MM.1S (cell line): ENCODE results near the gene XXYLT1.

Source experiments
- DNase-seq: peaks from one replicate; pipeline ENCODE4 v3.0.0-alpha.2; 2015
- H2AFZ ChIP-seq: fragments of 300-600 bp; sonication (generic); 2 replicates; pipeline ENCODE4 v1.6.0; 2016; ENCODE audit warnings: antibody characterized with exemption, low read length
- H3F3A ChIP-seq: fragments of 300-600 bp; sonication (generic); 2 replicates; pipeline ENCODE4 v1.6.1; 2016; ENCODE audit warnings: mild to moderate bottlenecking, antibody characterized with exemption, low read length, moderate library complexity, mixed read lengths; ENCODE audit not compliant: insufficient read depth
- H3K27ac ChIP-seq: fragments of 300-600 bp; sonication (generic); 2 replicates; pipeline ENCODE4 v1.5.1; 2016; ENCODE audit warnings: mild to moderate bottlenecking, low read length
- H3K27me3 ChIP-seq: fragments of 300-600 bp; sonication (generic); replicated peaks from 2 replicates; pipeline ENCODE4 v1.6.0; 2016; ENCODE audit warnings: low read length; ENCODE audit not compliant: insufficient read depth
- H3K36me3 ChIP-seq: fragments of 300-600 bp; sonication (generic); replicated peaks from 2 replicates; pipeline ENCODE4 v1.6.1; 2016; ENCODE audit warnings: mild to moderate bottlenecking, low read length, mixed read lengths; ENCODE audit not compliant: insufficient read depth
- H3K4me1 ChIP-seq: fragments of 300-600 bp; sonication (generic); 2 replicates; pipeline ENCODE4 v1.6.1; 2016; ENCODE audit warnings: low read length, mixed read lengths
- H3K4me2 ChIP-seq: fragments of 300-600 bp; sonication (generic); 2 replicates; pipeline ENCODE4 v1.6.0; 2016; ENCODE audit warnings: low read depth, low read length
- H3K4me3 ChIP-seq: fragments of 300-600 bp; sonication (generic); 2 replicates; pipeline ENCODE4 v1.5.1; 2016; ENCODE audit warnings: low read length, mixed read lengths
- H3K79me2 ChIP-seq: fragments of 300-600 bp; sonication (generic); 2 replicates; pipeline ENCODE4 v1.6.1; 2016; ENCODE audit warnings: mixed run types, low read length, mixed read lengths
- H3K9ac ChIP-seq: fragments of 300-600 bp; sonication (generic); 2 replicates; pipeline ENCODE4 v1.6.1; 2016; ENCODE audit warnings: low read length, mixed read lengths
- H3K9me2 ChIP-seq: fragments of 300-600 bp; sonication (generic); replicated peaks from 2 replicates; pipeline ENCODE4 v1.6.1; 2016; ENCODE audit warnings: mild to moderate bottlenecking, low read length, mixed read lengths; ENCODE audit not compliant: insufficient read depth
- H3K9me3 ChIP-seq: fragments of 300-600 bp; sonication (generic); replicated peaks from 2 replicates; pipeline ENCODE4 v1.6.1; 2016; ENCODE audit warnings: mild to moderate bottlenecking, low read length, mixed read lengths; ENCODE audit not compliant: insufficient read depth
- H4K20me1 ChIP-seq: fragments of 300-600 bp; sonication (generic); 2 replicates; pipeline ENCODE4 v1.6.1; 2016; ENCODE audit warnings: mild to moderate bottlenecking, low read length, moderate library complexity, mixed read lengths; ENCODE audit not compliant: insufficient read depth
- EZH2 ChIP-seq: fragments of 300-600 bp; sonication (generic); optimal IDR thresholded peaks from 2 replicates; pipeline ENCODE3; 2017; ENCODE audit warnings: low read depth, mild to moderate bottlenecking, antibody characterized with exemption, low read length, mixed read lengths
- EZH2phosphoT487 ChIP-seq: fragments of 300-600 bp; sonication (generic); IDR thresholded peaks from 2 replicates; pipeline ENCODE4 v1.6.1; 2018; ENCODE audit warnings: antibody characterized with exemption, low read length
- TF ChIP-seq, protein P1 (sequence below): fragments of 300-600 bp; sonication (generic); IDR thresholded peaks from 2 replicates; pipeline ENCODE4 v1.5.1; 2016; ENCODE audit warnings: antibody characterized with exemption, low read length, mixed read lengths

Gene XXYLT1

DNA sequence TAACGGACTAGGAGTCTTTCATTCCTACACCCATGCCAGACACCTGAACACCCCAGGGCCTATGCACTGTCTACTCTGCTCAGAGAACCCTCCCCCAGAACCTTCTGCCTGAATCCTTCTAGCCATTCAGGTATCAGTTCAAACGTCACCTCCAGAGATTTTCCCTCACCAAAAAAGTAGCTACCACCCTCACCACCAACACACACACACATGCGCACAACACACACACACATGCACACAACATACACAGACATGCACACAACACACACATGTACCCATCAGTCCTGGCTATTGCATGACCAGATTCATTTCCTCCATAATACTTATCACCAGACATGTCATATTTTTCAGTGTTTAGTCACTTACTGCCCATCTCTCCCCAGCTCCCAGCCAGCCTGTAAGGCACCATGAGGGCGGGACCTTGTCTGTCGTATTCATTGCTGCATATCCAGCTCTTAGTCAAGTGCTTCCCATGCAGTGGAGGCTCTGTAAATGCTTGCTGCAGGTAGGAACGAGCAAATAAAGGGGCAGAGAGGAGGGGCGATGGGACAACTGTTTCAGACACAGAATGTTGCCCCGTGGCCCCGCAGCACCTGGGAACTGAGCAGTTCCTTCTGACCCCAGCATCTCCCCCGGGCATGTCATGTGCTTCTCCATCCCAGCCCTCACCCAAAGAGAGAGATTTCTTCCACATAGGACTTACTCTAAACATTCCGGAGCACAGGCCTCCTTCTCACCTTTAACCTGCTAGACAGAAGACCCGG lies 29.2 kb downstream of the XXYLT1 start:
- Histone ChIP-seq H3K4me2 (no peak overlapping the region), H3K27ac (no peak overlapping the region), H2AFZ (no peak overlapping the region), H3K4me1 (no peaks in the 10 kb centered on the region), H3K79me2 (no peaks in the 10 kb centered on the region), H3K27me3 (no peaks in the 10 kb centered on the region), H3K4me3 (no peak overlapping the region), H3K9me2 (no peaks in the 10 kb centered on the region), H3K36me3 (no peaks in the 10 kb centered on the region), H3K9me3 (no peaks in the 10 kb centered on the region), H3K9ac (no peak overlapping the region), H3F3A (no peaks in the 10 kb centered on the region), H4K20me1 (no peaks in the 10 kb centered on the region)
- DNase-seq = no peak
- TF ChIP-seq EZH2 = no peak
- TF ChIP-seq, protein P1, sequence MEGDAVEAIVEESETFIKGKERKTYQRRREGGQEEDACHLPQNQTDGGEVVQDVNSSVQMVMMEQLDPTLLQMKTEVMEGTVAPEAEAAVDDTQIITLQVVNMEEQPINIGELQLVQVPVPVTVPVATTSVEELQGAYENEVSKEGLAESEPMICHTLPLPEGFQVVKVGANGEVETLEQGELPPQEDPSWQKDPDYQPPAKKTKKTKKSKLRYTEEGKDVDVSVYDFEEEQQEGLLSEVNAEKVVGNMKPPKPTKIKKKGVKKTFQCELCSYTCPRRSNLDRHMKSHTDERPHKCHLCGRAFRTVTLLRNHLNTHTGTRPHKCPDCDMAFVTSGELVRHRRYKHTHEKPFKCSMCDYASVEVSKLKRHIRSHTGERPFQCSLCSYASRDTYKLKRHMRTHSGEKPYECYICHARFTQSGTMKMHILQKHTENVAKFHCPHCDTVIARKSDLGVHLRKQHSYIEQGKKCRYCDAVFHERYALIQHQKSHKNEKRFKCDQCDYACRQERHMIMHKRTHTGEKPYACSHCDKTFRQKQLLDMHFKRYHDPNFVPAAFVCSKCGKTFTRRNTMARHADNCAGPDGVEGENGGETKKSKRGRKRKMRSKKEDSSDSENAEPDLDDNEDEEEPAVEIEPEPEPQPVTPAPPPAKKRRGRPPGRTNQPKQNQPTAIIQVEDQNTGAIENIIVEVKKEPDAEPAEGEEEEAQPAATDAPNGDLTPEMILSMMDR = no peak
- TF ChIP-seq EZH2phosphoT487 = no peak

DNA sequence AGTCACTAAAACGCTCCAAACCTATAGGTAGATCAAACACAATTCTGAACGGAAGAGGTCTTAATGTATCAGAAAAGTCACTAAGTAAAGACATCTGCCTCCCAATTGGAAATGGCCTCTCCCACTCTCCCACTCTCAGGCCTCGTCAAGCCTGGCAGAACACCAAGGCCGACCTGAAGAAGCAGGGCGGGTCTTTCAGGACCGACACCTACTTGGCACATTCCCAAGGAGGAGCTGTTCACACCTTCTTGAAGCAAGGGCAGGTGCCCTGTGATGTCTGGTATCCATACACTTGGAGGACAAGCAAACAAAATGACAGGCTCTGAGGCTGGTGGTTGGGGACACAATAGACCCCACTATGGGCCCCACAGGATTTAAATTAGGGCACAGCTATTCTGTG lies 30.0 kb downstream of the XXYLT1 start:
- no peak overlapping the region for H3K27ac ChIP-seq
- no peaks in the 10 kb centered on the region for H3K36me3 ChIP-seq
- no peak overlapping the region for H2AFZ ChIP-seq
- H3F3A ChIP-seq = no peaks in the 10 kb centered on the region
- no peaks in the 10 kb centered on the region for H3K9me3 ChIP-seq
- DNase-seq = no peak
- no peak overlapping the region for H3K4me2 ChIP-seq
- no peaks in the 10 kb centered on the region for H3K27me3 ChIP-seq
- no peak for TF ChIP-seq EZH2phosphoT487
- no peak for TF ChIP-seq EZH2
- TF ChIP-seq, protein P1 = no peak
- H3K79me2 ChIP-seq = no peaks in the 10 kb centered on the region
- H3K4me1 ChIP-seq = no peaks in the 10 kb centered on the region
- no peak overlapping the region for H3K9ac ChIP-seq
- no peaks in the 10 kb centered on the region for H4K20me1 ChIP-seq
- H3K4me3 ChIP-seq = no peak overlapping the region
- H3K9me2 ChIP-seq = no peaks in the 10 kb centered on the region

DNA sequence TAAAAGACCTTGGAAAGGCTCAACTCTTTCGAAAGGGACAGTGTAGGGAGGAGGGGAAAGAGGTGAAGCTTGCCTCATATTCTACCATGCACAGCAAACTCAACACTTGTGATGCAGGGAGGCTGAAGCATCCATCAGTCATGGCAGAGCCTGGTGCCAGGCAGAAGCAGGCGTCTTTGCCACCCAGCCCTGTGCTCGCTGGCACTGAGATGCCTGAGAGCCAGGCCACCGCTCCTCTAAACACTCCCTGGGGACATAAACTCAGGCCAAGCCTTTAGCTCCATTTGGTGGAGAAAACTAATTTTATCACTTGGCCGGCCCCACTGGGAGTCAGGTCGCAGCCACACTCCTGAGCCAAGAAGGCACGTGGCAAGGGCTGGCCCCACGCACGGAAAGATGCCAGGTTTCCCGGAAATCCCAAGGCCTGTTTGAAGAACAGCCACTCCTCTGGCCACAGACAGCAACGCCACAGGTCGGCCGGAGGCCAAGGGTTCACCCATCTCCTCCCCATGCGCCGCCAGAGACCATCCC lies 30.7 kb downstream of the XXYLT1 start:
- Histone ChIP-seq H3K4me1 (no peaks in the 10 kb centered on the region), H3F3A (no peaks in the 10 kb centered on the region), H3K79me2 (no peaks in the 10 kb centered on the region), H3K9ac (no peak overlapping the region), H3K27me3 (no peaks in the 10 kb centered on the region), H3K9me2 (no peaks in the 10 kb centered on the region), H2AFZ (no peak overlapping the region), H3K36me3 (no peaks in the 10 kb centered on the region), H3K4me3 (no peak overlapping the region), H3K4me2 (no peak overlapping the region), H3K27ac (no peak overlapping the region), H3K9me3 (no peaks in the 10 kb centered on the region), H4K20me1 (no peaks in the 10 kb centered on the region)
- TF ChIP-seq, protein P1 = no peak
- no peak for TF ChIP-seq EZH2
- TF ChIP-seq EZH2phosphoT487 = no peak
- DNase-seq = no peak
